H1 (cell line): ENCODE results near the gene SPEN. TPM values are rescaled to one million over a fixed set of nuclear protein-coding genes. Genes with fewer than 3 reads are reported as not detected.

Experiments
- CTCF ChIA-PET: fragments of 300-600 bp; sonication (Branson Sonifier 250); formaldehyde crosslinking; loops from one replicate; lab custom pipeline; 2021; ENCODE audit not compliant: partially characterized antibody; lab: Charles Lee
- POLR2A ChIA-PET: fragments of 300-600 bp; sonication (Branson Sonifier 250); formaldehyde crosslinking; loops from one replicate; lab custom pipeline; 2021; ENCODE audit warnings: inconsistent platforms; ENCODE audit not compliant: partially characterized antibody; lab: Charles Lee
- DNase-seq, 2 experiments: peaks; one replicate each; pipeline versions ENCODE4 v3.0.0 to v3.0.0-alpha.2; 2010 to 2022; ENCODE audit warnings: low spot score in 2 of 2, low read depth in 1 of 2, mixed read lengths in 1 of 2
- FAIRE-seq: peaks from 2 replicates; lab custom pipeline; 2011; peaks lifted over from hg19 to GRCh38; lab: Jason Lieb, UNC
- H2AFZ ChIP-seq: 2 replicates; pipeline ENCODE4 v1.8.1; 2012; ENCODE audit warnings: low read length, inconsistent platforms
- H2AK5ac ChIP-seq: 2 replicates; pipeline ENCODE4 v1.6.1; 2013; ENCODE audit warnings: low read depth, low read length
- H2BK120ac ChIP-seq: replicated peaks from 2 replicates; pipeline ENCODE3; 2013; ENCODE audit warnings: low read depth, low read length, inconsistent platforms
- H2BK12ac ChIP-seq: 2 replicates; pipeline ENCODE4 v1.6.1; 2013; ENCODE audit warnings: low read depth, low read length
- H2BK15ac ChIP-seq: 2 replicates; pipeline ENCODE4 v1.6.1; 2013; ENCODE audit warnings: low read length
- H2BK20ac ChIP-seq: 2 replicates; pipeline ENCODE4 v1.6.1; 2013; ENCODE audit warnings: low read length
- H2BK5ac ChIP-seq: 2 replicates; pipeline ENCODE4 v1.6.1; 2013; ENCODE audit warnings: low read depth, low read length
- H3K14ac ChIP-seq: 2 replicates; pipeline ENCODE4 v1.6.1; 2013; ENCODE audit warnings: inconsistent platforms; ENCODE audit not compliant: insufficient read length
- H3K18ac ChIP-seq: 2 replicates; pipeline ENCODE4 v1.6.1; 2013; ENCODE audit warnings: low read length; ENCODE audit errors: extremely low read depth
- H3K23ac ChIP-seq: 2 replicates; pipeline ENCODE4 v1.6.1; 2013; ENCODE audit warnings: inconsistent platforms; ENCODE audit not compliant: insufficient read length
- H3K23me2 ChIP-seq: 2 replicates; pipeline ENCODE4 v1.6.1; 2013; ENCODE audit warnings: low read depth, low read length
- H3K27ac ChIP-seq: 2 replicates; pipeline ENCODE4 v1.6.1; 2011; ENCODE audit warnings: low read depth, low read length, inconsistent platforms
- H3K27me3 ChIP-seq, 4 experiments: replicated peaks in 1 of 4; 1 replicate in 1 of 4; 2 replicates in 3 of 4; pipeline versions ENCODE4 v1.6.1 to v1.8.1; 2011 to 2013; ENCODE audit warnings: low read length in 3 of 4, mild to moderate bottlenecking in 3 of 4, inconsistent platforms in 2 of 4, mixed read lengths in 2 of 4, moderate library complexity in 1 of 4; ENCODE audit not compliant: control insufficient read depth in 3 of 4, insufficient read depth in 3 of 4; ENCODE audit errors: extremely low read depth in 1 of 4
- H3K36me3 ChIP-seq, 4 experiments: 2 replicates each; pipeline versions ENCODE4 v1.6.1 to v1.8.1; 2011 to 2013; ENCODE audit warnings: mild to moderate bottlenecking in 4 of 4, low read length in 3 of 4, moderate library complexity in 2 of 4, control low read depth in 1 of 4, inconsistent platforms in 1 of 4; ENCODE audit not compliant: insufficient read depth in 4 of 4, control insufficient read depth in 2 of 4
- H3K4ac ChIP-seq: replicated peaks from 2 replicates; pipeline ENCODE3; 2013; ENCODE audit warnings: low read length, low read depth, mixed read lengths, inconsistent platforms; ENCODE audit not compliant: insufficient read length
- H3K4me1 ChIP-seq, 4 experiments: replicated peaks in 1 of 4; 1 replicate in 1 of 4; 2 replicates in 3 of 4; pipeline versions ENCODE4 v1.6.1 to v1.8.1; 2011 to 2013; ENCODE audit warnings: low read length in 3 of 4, inconsistent platforms in 2 of 4, mixed read lengths in 1 of 4; ENCODE audit not compliant: insufficient read depth in 4 of 4, control insufficient read depth in 3 of 4
- H3K4me2 ChIP-seq, 2 experiments: 2 replicates each; pipeline versions ENCODE4 v1.6.1 to v1.8.1; 2011 to 2013; ENCODE audit warnings: low read depth in 2 of 2, low read length in 2 of 2, control low read depth in 1 of 2, inconsistent platforms in 1 of 2, mild to moderate bottlenecking in 1 of 2; ENCODE audit not compliant: insufficient read depth in 1 of 2
- H3K4me3 ChIP-seq, 4 experiments: fragments of 200-600, 300-600 bp in 1 of 4; sonication (generic), shearing (Covaris generic), sonication (Bioruptor Twin) in 1 of 4; 2 replicates each; pipeline versions ENCODE4 v1.5.1 to v1.8.1; 2011 to 2016; ENCODE audit warnings: low read length in 4 of 4, low read depth in 3 of 4, control low read depth in 2 of 4, inconsistent platforms in 2 of 4, mild to moderate bottlenecking in 2 of 4, mixed read lengths in 1 of 4, moderate library complexity in 1 of 4; ENCODE audit not compliant: insufficient read depth in 2 of 4; ENCODE audit errors: extremely low read depth in 1 of 4
- H3K56ac ChIP-seq: replicated peaks from 2 replicates; pipeline ENCODE3; 2013; ENCODE audit warnings: low read depth, mild to moderate bottlenecking, mixed read lengths, low read length, inconsistent platforms; ENCODE audit not compliant: insufficient read length
- H3K79me1 ChIP-seq: 2 replicates; pipeline ENCODE4 v1.6.1; 2013; ENCODE audit warnings: low read depth, low read length, control low read depth
- H3K79me2 ChIP-seq, 2 experiments: 2 replicates each; pipeline versions ENCODE4 v1.6.1 to v1.8.1; 2012 to 2013; ENCODE audit warnings: low read length in 2 of 2, mild to moderate bottlenecking in 2 of 2, inconsistent platforms in 1 of 2; ENCODE audit not compliant: insufficient read depth in 2 of 2, control insufficient read depth in 1 of 2
- H3K9ac ChIP-seq, 4 experiments: replicated peaks in 1 of 4; 1 replicate in 1 of 4; 2 replicates in 3 of 4; pipeline versions ENCODE4 v1.6.1 to v1.8.1; 2011 to 2013; ENCODE audit warnings: low read depth in 3 of 4, low read length in 3 of 4, control low read depth in 2 of 4, mild to moderate bottlenecking in 2 of 4, moderate library complexity in 2 of 4, inconsistent platforms in 1 of 4; ENCODE audit errors: extremely low read depth in 1 of 4
- H3K9me3 ChIP-seq, 2 experiments: 2 replicates each; pipeline versions ENCODE4 v1.6.1 to v1.8.1; 2012 to 2013; ENCODE audit warnings: mild to moderate bottlenecking in 2 of 2, moderate library complexity in 2 of 2, control low read depth in 1 of 2, inconsistent platforms in 1 of 2, low read depth in 1 of 2, low read length in 1 of 2, mixed read lengths in 1 of 2; ENCODE audit not compliant: insufficient read depth in 2 of 2
- H4K20me1 ChIP-seq, 2 experiments: replicated peaks in 1 of 2; 2 replicates each; pipeline versions ENCODE3 to v1.8.1; 2011 to 2013; ENCODE audit warnings: inconsistent platforms in 2 of 2, low read length in 2 of 2, mild to moderate bottlenecking in 1 of 2; ENCODE audit not compliant: insufficient read depth in 2 of 2, control insufficient read depth in 1 of 2
- H4K5ac ChIP-seq: 2 replicates; pipeline ENCODE4 v1.6.1; 2013; ENCODE audit warnings: low read length, low read depth, mixed read lengths, inconsistent platforms; ENCODE audit not compliant: insufficient read length
- H4K8ac ChIP-seq: 2 replicates; pipeline ENCODE4 v1.8.0; 2013; ENCODE audit warnings: mild to moderate bottlenecking, moderate library complexity, low read length, inconsistent platforms; ENCODE audit not compliant: insufficient read depth; ENCODE audit errors: extremely low read depth
- H4K91ac ChIP-seq: replicated peaks from 2 replicates; pipeline ENCODE3; 2013; ENCODE audit warnings: low read length, mixed read lengths, inconsistent platforms; ENCODE audit not compliant: insufficient read length
- CHD2 ChIP-seq: IDR thresholded peaks from 2 replicates; pipeline ENCODE4 v1.6.1; 2012; ENCODE audit warnings: low read length, improper control_type of control experiment
- EZH2 ChIP-seq: fragments of 200-600 bp; sonication (generic); IDR thresholded peaks from 2 replicates; pipeline ENCODE4 v1.7.1; 2012; ENCODE audit warnings: low read depth, mild to moderate bottlenecking, moderate library complexity, low read length, inconsistent platforms; ENCODE audit not compliant: severe bottlenecking
- KDM4A ChIP-seq: IDR thresholded peaks from one replicate; pipeline ENCODE4 v1.7.1; 2012; ENCODE audit warnings: low read depth, mild to moderate bottlenecking, moderate library complexity, low read length, inconsistent platforms; ENCODE audit not compliant: severe bottlenecking
- SAP30 ChIP-seq: fragments of 300-600 bp; sonication (generic); IDR thresholded peaks from 2 replicates; pipeline ENCODE4 v1.7.1; 2012; ENCODE audit warnings: low read length, moderate library complexity, mild to moderate bottlenecking, inconsistent platforms; ENCODE audit not compliant: insufficient read depth, insufficient replicate concordance
- WGBS, 2 experiments: shearing (Covaris generic) in 1 of 2; methylation state at CpG; one replicate each; pipeline versions ENCODE4 v1.1.6 to v1.1.7; 2013 to 2015; ENCODE audit warnings: low lambda C conversion rate in 2 of 2, mixed read lengths in 2 of 2, inconsistent platforms in 1 of 2, low coverage in 1 of 2, missing lambda C conversion rate in 1 of 2; ENCODE audit not compliant: insufficient replicate concordance in 2 of 2, insufficient coverage in 1 of 2, insufficient read length in 1 of 2; ENCODE audit errors: extremely low coverage in 1 of 2, missing lambda C conversion rate in 1 of 2; 5-methylcytosine and 5-hydroxymethylcytosine counted together
- polyA plus RNA-seq, 7 experiments: library from polyadenylated mRNA; depleted of rRNA in 3 of 7; stranded (reverse) in 5 of 7; unstranded in 2 of 7; fragments of >200 nt in 5 of 7; fragments of 200-250 nt in 2 of 7; gene quantifications; 1 replicate in 5 of 7; 2 replicates in 1 of 7; 4 replicates in 1 of 7; pipeline versions ENCODE4 v1.2.1 to v1.2.3, GENCODE V29; 2011 to 2013; ENCODE audit warnings: missing spikeins in 2 of 7, mixed read lengths in 2 of 7
- total RNA-seq: library from RNA; stranded (reverse); fragmentation: NEBNext Ultra II Directional; extraction: Animal tissue kit (Norgen Biotek cat#: 25700); gene quantifications from 2 replicates; pipeline ENCODE4 v1.2.1, GENCODE V29; 2021

The SPEN gene
- total and polyA plus RNA-seq, 2 of the 8 experiments (the other 6 are each of a cell fraction or from before 2014, with no cell fraction given): 12.5 to 52.1 TPM

DNA sequence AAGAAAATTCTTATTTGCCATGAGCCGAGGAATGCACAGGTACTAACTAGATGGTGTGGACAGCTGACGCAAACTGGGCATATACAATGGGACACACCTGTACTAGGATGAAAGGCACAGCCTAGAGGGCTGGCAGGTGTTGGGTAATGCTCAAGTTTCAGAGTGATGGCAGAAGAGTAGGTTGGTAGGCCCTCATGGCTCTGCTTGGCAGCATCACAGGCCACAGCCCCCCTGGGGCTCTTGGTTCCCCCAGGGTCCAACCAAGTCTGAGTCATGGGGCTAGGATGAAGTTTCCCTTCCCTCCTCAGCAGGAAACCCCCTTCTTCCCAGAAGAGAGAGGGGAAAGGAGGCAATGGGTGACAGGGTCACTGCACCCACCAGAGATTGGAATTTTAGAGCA is 35.2 kb downstream of the SPEN start:
- H3K79me2 ChIP-seq: peaks cover 7 to 93% of the 10 kb centered on the region in 2 experiments
- no peak overlapping the region for H3K23ac ChIP-seq
- H3K9ac ChIP-seq: no peak overlapping the region
- H4K5ac ChIP-seq: no peak overlapping the region
- H3K18ac ChIP-seq: no peak overlapping the region
- H3K4me1 ChIP-seq: peaks cover 0 to 9% (median 2%) of the 10 kb centered on the region in 4 experiments; a peak in 5 of 7 replicates
- no peak overlapping the region for H4K91ac ChIP-seq
- WGBS, 2 experiments: 97% methylated on average over 2 of the region's 2 CpGs; no CpG with 5 or more reads in 1 of the 2 experiments
- H4K20me1 ChIP-seq: peaks cover 4 to 8% of the 10 kb centered on the region in 2 experiments
- no peaks in the 10 kb centered on the region for H3K9me3 ChIP-seq
- H4K8ac ChIP-seq: no peak overlapping the region
- no peak overlapping the region for H2BK12ac ChIP-seq
- no peak overlapping the region for H2AK5ac ChIP-seq
- DNase-seq: no peak
- H3K4me3 ChIP-seq: no peak overlapping the region
- no peak overlapping the region for H2BK5ac ChIP-seq
- no peak overlapping the region for H2BK120ac ChIP-seq
- H3K4me2 ChIP-seq: no peak overlapping the region
- no peak overlapping the region for H2BK20ac ChIP-seq
- peaks cover 8% of the 10 kb centered on the region for H3K79me1 ChIP-seq
- no peak overlapping the region for H3K4ac ChIP-seq
- H3K56ac ChIP-seq: no peak overlapping the region
- H3K36me3 ChIP-seq: no peaks in the 10 kb centered on the region
- no peak overlapping the region for H3K27ac ChIP-seq
- CTCF ChIA-PET: interaction anchor here (0.6 to 0.9 kb wide), 3 partner anchors 12 to 78 kb away, joined by 3 to 5 read pairs (median 3); no protein-coding TSS in a partner anchor
- no peaks in the 10 kb centered on the region for H3K27me3 ChIP-seq
- no peak overlapping the region for H2BK15ac ChIP-seq
- no peak overlapping the region for H2AFZ ChIP-seq
- FAIRE-seq: no peak
- POLR2A ChIA-PET: interaction anchor here (0.6 to 1.3 kb wide), 5 partner anchors 8 to 122 kb away, joined by 3 to 4 read pairs (median 3); no protein-coding TSS in a partner anchor
- no peak overlapping the region for H3K14ac ChIP-seq
- H3K23me2 ChIP-seq: no peaks in the 10 kb centered on the region
- TF ChIP-seq KDM4A: no peak
- no peak for TF ChIP-seq EZH2
- no peak for TF ChIP-seq SAP30
- TF ChIP-seq CHD2: no peak
